Esophagus squamous epithelium (tissue), 4 donors: Measurements from ENCODE around the gene SPO11.

Experiments
- CTCF ChIP-seq, 6 experiments: fragments of 450-650 bp in 4 of 6; fragments of 200-600 bp in 2 of 6; sonication (generic) in 2 of 6; IDR thresholded peaks; one replicate each; pipeline ENCODE4 v1.5.1; 2016 to 2019; ENCODE audit warnings: antibody characterized with exemption in 6 of 6, mild to moderate bottlenecking in 4 of 6, moderate library complexity in 4 of 6
- POLR2A ChIP-seq, 4 donors: fragments of 450-650 bp; IDR thresholded peaks; one replicate each; pipeline ENCODE4 v1.6.1; 2017; ENCODE audit warnings: antibody characterized with exemption in 4 of 4, mild to moderate bottlenecking in 4 of 4, moderate library complexity in 3 of 4

DNA sequence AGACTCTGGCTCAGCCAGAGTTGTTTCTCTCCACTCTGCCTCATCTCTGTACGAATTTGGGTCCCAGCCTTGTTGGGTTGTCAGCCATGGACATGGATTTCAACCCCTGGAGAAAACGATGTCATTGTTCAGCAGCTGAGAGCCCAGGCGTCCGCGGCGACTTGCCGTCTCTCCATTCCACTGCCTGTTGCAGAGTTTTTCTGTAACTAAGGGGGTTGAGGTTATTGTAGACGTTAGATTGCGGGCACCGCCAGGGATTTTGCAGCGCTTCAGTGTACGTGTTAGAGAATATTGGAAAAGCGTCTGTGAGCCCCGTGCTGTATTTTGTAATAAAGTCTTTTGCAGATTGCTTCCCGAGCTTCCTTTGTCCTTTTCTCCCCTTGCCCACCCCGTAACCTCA is 48.5 kb downstream of the SPO11 start:
- no peak for TF ChIP-seq POLR2A (IDR thresholded peaks at IDR 0.05)
- no peak for TF ChIP-seq CTCF (IDR thresholded peaks at IDR 0.05)
